Activated CD4-positive, CD25-positive, alpha-beta regulatory T cell treated with anti-CD3 and anti-CD28 coated beads, Interleukin-2, amount 50 U/mL, for 24 hours (primary cell): ENCODE data around the gene POLN.

Experiments
- ATAC-seq, 2 donors: fragments of 150-1000 bp; cut with Tn5 transposase; one replicate each; pipeline ENCODE4 v1.10.0; 2021; ENCODE audit warnings: mild to moderate bottlenecking in 1 of 2, moderate library complexity in 1 of 2

Gene POLN

GRCh38 chr4:2155246-2155645 is 86.7 kb downstream of the POLN start:
- ATAC-seq, result no peak

- ATAC-seq, result no peak
These were observed 87.6 kb downstream of the POLN start for GRCh38 chr4:2154215-2154740.

- ATAC-seq, result no peak
These were observed 90.4 kb downstream of the POLN start for GRCh38 chr4:2151544-2151943.

DNA sequence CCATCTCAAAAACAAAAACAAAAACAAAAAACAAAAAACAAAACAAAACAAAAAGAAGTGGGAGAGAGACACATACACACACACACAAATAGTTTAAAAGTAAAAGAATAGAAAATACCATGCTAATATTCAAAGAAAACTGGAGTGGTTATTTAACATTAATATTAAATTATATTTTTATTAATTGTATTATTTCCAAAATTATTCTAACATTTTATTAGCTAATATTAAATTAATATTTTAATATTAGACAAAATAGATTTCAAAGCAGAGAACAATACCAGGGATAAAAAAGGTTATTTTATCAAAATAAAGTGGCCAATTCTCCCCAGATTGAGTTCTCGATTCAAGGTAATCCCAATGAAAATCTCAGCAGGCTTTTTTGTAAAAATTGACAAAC is 91.8 kb downstream of the POLN start:
- ATAC-seq, result no peak

- ATAC-seq, result no peak
These were observed 99.1 kb downstream of the POLN start for GRCh38 chr4:2142630-2143427.

DNA sequence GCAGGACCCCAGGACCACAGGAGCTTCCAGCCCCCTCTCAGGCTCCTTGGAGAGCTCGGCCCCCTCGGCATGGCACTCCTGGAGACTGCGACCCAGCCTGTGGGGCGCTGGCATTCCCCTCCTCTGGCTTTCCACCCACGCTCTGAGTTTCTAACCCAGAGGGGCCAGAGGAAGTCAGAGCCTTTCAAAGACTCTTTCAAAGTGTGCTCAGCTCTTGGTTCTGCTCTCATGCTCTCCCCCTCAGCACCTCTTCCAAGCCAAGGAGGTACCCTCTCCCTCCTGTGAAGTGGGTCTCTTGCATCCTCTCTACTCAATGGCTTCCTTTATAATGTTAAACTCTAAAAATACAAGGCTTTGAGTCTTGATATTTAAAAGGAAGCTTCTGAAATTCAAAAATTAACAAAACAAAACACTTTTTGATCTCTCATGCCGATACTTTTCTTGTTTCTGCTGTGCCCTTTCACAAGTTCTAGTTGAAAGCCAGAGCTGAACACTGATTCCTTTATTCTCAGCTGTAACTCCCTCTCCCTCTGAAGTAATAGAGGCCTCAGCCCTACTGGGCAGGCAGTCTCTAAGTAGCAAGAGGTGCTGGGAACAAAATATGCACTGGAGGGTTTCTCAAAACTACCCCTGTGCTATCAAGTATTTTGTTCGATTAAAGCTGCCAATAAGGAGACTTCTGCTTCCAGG is 100.0 kb downstream of the POLN start:
- peak in 1 of 2 donors; percentile 44 for ATAC-seq

GRCh38 chr4:2141022-2141761 is 100.7 kb downstream of the POLN start:
- no peak for ATAC-seq

DNA sequence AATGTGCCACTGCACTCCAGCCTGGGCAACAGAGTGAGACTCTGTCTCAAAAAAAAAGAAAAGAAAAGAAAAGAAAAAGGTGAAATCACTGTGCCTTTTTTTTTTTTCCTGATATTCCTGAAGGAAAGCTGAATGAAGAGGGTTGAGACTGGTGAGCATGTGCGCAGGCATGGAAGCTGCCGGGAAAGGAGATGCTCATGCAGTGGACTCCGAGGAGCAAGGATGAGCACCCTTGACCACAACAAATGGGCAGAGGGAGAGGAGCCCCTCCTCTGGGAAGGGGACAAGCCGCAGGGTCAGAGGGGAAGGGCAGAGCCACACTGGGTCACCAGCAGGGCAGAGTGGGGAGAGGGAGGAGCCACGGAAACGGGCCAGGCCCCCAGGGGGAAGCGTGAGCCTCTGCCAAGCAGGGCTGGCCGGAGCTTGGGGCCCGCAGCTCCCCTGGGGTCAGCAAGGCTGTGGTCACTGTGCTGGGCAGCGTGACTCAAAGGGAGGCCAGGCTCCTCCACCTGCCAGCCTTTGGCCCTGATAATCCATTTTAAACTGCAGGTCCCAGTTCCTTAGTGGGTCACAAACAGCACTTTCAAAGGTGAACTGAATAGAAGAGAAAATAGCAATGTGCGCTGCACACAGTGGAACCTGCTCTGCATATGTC is 102.9 kb downstream of the POLN start:
- ATAC-seq, result no peak

GRCh38 chr4:2136726-2137125 is 105.2 kb downstream of the POLN start:
- no peak for ATAC-seq

DNA sequence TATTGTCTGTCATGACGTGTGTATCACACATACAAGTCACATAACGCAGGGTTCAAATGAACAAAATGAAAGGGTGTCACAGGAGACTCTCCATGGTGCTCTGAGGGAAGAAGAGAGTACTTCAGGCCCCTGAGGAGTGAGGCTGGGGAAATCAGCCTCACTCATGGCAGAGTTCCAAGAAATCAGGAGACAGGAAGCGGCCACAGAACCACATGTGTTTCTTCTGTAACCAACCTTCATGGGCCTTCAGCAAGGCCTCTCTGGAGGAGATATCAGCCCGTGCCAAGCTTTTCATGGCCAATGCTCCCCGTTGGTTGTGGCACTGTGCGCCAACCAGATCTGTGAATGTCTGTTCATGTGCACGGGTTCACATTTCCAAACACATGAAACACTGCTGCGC is 106.8 kb downstream of the POLN start:
- ATAC-seq, result no peak

DNA sequence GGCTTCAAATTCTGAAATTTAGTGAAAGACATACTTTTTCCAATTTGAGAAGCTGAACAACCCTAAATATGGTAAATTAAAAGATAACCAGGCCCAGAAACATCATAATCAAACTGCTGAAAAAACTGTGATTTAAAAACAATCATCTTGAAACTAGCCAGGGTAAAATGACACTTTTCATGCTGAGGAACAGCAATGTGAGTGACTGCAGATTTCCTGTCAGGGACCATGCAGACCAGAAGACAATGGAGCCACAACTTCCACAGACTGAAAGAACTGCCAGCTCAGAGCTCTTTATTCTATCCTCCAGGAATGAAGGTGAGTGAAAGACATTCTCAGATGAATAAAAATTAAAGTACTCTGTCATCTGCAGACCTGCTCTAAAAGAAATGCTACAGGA is 109.5 kb downstream of the POLN start:
- ATAC-seq, result no peak

- ATAC-seq, result no peak
These were observed 114.2 kb downstream of the POLN start for GRCh38 chr4:2127609-2128332.

- no peak for ATAC-seq
These were observed 115.4 kb downstream of the POLN start for GRCh38 chr4:2126309-2127043.

DNA sequence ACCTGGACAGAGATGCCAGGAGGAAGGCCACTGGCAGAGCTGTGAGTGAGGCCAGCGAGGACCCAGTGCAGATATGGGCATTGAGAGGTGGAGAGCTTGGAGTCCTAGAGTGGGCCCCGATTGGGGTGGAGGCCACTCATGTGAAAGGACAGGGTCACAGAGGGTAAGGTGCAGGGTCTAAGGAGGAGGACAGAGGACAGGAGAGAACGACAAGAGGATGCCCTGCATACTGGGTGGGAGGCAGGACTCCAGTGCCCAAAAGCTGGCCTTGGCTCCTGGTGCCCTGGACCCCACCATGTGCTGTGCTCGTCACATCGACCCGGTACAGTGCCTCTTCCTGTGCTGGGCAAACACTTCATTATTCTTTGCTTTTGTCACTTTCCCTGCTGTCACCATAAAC is 116.1 kb downstream of the POLN start:
- ATAC-seq, result no peak

DNA sequence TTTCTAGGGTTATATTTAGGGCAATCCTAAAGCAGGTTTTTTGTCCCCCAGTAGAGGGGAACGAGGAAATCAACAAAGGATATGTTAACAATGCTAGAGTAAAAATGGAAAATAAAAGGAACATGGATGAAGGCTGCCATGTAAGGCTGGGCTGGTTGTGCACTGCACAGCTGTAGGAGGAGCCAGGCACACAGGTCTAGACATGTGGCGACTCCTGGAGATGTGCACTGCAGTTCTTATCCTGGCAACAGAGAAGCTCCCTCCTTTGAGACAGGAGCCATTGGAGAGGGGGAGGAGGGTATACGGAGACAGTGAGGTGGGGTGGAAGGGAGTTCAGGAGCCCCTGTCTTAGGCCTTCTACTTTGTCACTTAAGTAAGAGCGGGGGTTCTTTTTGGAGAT is 116.9 kb downstream of the POLN start:
- ATAC-seq, result no peak

- no peak for ATAC-seq
These were observed 125.1 kb downstream of the POLN start for GRCh38 chr4:2116687-2117400.

DNA sequence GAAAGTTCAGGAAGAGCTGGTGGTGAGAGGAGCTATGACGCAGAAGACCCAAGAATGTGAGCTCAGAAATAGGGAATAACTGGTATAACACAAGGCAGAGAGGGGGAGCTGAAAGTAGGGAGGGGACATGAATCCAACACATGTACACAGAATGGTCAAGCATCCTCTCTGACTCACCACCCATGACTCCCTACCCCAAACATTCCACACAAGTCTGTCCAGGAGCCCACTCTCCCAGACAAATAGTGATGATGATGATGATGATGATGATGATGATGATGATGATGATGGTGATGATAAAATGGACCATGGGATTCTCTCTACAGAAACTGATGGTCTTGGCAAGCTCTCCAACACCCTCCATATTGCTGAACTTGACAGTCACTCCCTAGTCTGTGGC is 136.4 kb downstream of the POLN start:
- no peak for ATAC-seq

DNA sequence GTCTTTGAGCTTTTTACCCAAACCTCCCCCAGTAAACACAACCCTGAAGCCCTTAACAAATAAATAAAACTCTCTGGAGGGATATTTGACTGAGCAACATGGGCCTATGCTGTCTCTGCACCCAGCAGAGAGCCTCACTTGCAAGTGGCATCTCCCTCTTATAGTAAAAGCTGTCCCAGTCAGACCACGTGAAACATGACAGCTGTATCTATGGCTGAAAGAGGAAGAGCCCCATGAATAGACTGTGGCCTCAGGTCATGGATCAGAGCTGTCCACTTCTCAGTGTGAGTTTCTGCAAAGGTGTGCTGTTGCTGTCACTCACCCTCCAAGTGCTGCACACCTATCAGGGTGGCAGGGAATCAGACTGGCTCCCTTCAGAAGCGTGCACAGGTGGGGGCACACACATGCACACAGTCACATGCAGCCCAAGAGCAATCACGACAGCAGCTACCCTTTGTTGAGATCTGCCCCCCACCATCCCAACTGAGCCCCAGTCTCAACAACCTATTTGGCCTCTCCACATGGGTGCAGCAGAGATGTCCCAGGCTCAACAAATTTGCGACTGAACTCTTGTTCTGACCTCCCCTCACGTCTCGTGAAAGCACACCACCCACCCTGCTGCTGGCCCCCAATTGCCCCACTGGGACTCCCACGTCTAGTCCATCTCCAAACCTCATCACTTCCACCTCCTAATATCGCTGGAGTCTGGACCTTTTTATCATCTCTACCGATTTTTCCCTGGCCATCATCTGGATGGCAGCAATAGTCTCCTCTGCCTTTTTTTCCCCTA is 137.2 kb downstream of the POLN start:
- no peak for ATAC-seq

GRCh38 chr4:2103843-2104547 is 137.9 kb downstream of the POLN start:
- ATAC-seq, result no peak
